Measurements from ENCODE around the gene ACOX1. TPM values are rescaled to one million over a fixed set of nuclear protein-coding genes. Genes with fewer than 3 reads are reported as not detected.

ACOX1 gene
- polyA plus RNA-seq, 1 of the 3 experiments (the other 2 are of a cell fraction) = 21.5 TPM

- WGBS (ENCODE audit: low lambda C conversion rate) = 91% methylated on average over 7 of the region's 7 CpGs
- POLR2A ChIA-PET = interaction anchor here (0.5 kb wide), 1 partner anchor 36 kb away, joined by 4 read pairs; no protein-coding TSS in a partner anchor
- H3F3A ChIP-seq (replicated peaks; ENCODE audit: insufficient read depth) = peaks cover 17% of the 10 kb centered on the region
- H2AFZ ChIP-seq (ENCODE audit: low read depth) = no peak overlapping the region
- H3K9me2 ChIP-seq = no peaks in the 10 kb centered on the region
- H3K4me2 ChIP-seq = no peak overlapping the region
- H3K79me2 ChIP-seq (ENCODE audit: insufficient read depth) = peaks cover 76% of the 10 kb centered on the region
- H3K9me3 ChIP-seq = no peaks in the 10 kb centered on the region
- H3K27me3 ChIP-seq (ENCODE audit: insufficient read depth) = no peaks in the 10 kb centered on the region
- H3K4me3 ChIP-seq (ENCODE audit: low read depth in 2 of 2, low read length in 1 of 2) = no peak overlapping the region
- H3K36me3 ChIP-seq (replicated peaks in 1 of 2; ENCODE audit: control insufficient read depth in 1 of 2, insufficient read depth in 2 of 2, low read length in 1 of 2) = peaks cover 8 to 60% of the 10 kb centered on the region in 2 experiments
- peaks cover 0 to 3% of the 10 kb centered on the region in 2 experiments; a peak in 1 of 4 replicates for H3K4me1 ChIP-seq (ENCODE audit: control insufficient read depth in 1 of 2, insufficient read depth in 2 of 2, low read depth in 1 of 2, low read length in 1 of 2)
- H3K9ac ChIP-seq = no peak overlapping the region
- DNase-seq = no peak
- H3K27ac ChIP-seq (ENCODE audit: low read depth in 2 of 2, low read length in 1 of 2) = peak overlapping the region in 1 of 2 experiments; percentile 12; a peak in 1 of 4 replicates
- TF ChIP-seq SIN3A (IDR thresholded peaks at IDR 0.05; ENCODE audit: borderline replicate concordance, low read depth, low read length) = no peak
- no peak for TF ChIP-seq EZH2phosphoT487 (IDR thresholded peaks at IDR 0.05; ENCODE audit: borderline replicate concordance, low read depth)
- no peak for TF ChIP-seq PBX3 (IDR thresholded peaks at IDR 0.05)
- TF ChIP-seq MAX (IDR thresholded peaks at IDR 0.05; ENCODE audit: low read depth) = no peak
- TF ChIP-seq ELF1 (IDR thresholded peaks at IDR 0.05) = no peak
- no peak for TF ChIP-seq NRF1 (IDR thresholded peaks at IDR 0.05; ENCODE audit: low read depth, low read length)
- no peak for TF ChIP-seq RCOR1 (IDR thresholded peaks at IDR 0.05; ENCODE audit: low read length)
- TF ChIP-seq SMC3 (IDR thresholded peaks at IDR 0.05; ENCODE audit: low read depth, low read length) = no peak
- no peak for TF ChIP-seq ZBTB33 (IDR thresholded peaks at IDR 0.05; ENCODE audit: borderline replicate concordance, low read depth)
- TF ChIP-seq RXRA (IDR thresholded peaks at IDR 0.05; ENCODE audit: borderline replicate concordance, low read depth) = no peak
- no peak for TF ChIP-seq MEF2A (IDR thresholded peaks at IDR 0.05; ENCODE audit: borderline replicate concordance, low read depth)
- no peak for TF ChIP-seq USF2 (IDR thresholded peaks at IDR 0.05; ENCODE audit: borderline replicate concordance, low read depth, low read length)
- TF ChIP-seq USF1 (IDR thresholded peaks at IDR 0.05; ENCODE audit: borderline replicate concordance, low read depth) = no peak
- TF ChIP-seq GABPA (IDR thresholded peaks at IDR 0.05; ENCODE audit: low read depth) = no peak
- no peak for TF ChIP-seq MXI1 (IDR thresholded peaks at IDR 0.05; ENCODE audit: low read depth, low read length)
- no peak for TF ChIP-seq POLR2AphosphoS5 (IDR thresholded peaks at IDR 0.05; ENCODE audit: low read depth, low read length)
- TF ChIP-seq REST (IDR thresholded peaks at IDR 0.05; ENCODE audit: low read depth, low read length) = no peak
- TF ChIP-seq TEAD4 (IDR thresholded peaks at IDR 0.05; ENCODE audit: borderline replicate concordance, insufficient read depth) = no peak
- no peak for TF ChIP-seq IRF3 (IDR thresholded peaks at IDR 0.05; ENCODE audit: low read depth, low read length)
- no peak for TF ChIP-seq TAF1 (IDR thresholded peaks at IDR 0.05; ENCODE audit: borderline replicate concordance, low read depth, low read length)
- H4K20me1 ChIP-seq (ENCODE audit: insufficient read depth) = no peaks in the 10 kb centered on the region; the same call in 1 of the 2 replicates
- CTCF ChIA-PET = interaction anchor here (1.2 to 2.2 kb wide), 3 partner anchors 8 to 65 kb away, joined by 3 to 8 read pairs (median 5); partner anchors contain the start of genes ACOX1, CDK3, MRPL38 and TEN1
These were observed 8.3 kb downstream of the ACOX1 start for GRCh38 chr17:75970626-75971025.

Data from SK-N-SH (cell line).